ENCODE results near the gene HIGD1C.
"Not testable (repeated sequence)": the region's sequence is repeated elsewhere in the genome, so short reads cannot be mapped to it uniquely, and the experiment has no call there.

Gene HIGD1C

DNA sequence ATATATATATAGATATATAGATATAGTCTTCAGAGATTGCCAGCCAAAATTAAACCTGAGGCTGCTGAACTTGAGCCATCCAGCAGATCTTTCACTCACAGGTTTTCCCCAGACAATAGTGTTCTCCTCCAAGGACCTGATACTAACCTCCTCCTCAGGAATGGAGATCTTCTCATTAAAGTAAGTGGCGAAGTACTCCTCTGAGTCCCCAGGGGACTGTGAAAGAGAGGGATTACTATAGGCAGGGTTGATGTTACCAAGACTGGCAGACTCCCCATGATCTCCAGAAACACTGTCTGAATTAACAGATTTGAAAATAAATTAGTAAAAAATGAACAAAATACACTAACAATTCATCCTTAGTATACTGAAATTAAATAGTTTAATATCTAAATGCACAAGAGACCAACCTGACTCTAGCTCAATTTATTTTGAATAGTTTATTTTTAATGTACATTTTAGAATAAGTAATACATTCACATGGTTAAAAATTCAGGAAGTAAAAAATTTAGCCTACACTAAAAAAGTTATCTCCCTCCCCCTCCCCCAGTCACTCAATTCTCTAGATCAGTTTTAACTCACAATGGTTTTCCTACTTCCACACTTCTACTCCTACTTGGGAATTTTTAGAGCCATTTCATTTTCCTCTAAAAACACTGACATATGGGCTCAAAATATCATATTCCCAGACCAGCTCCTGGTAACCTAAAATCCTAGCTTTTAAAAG lies 56.1 kb downstream of the HIGD1C start:
- TF ChIP-seq, protein P1, sequence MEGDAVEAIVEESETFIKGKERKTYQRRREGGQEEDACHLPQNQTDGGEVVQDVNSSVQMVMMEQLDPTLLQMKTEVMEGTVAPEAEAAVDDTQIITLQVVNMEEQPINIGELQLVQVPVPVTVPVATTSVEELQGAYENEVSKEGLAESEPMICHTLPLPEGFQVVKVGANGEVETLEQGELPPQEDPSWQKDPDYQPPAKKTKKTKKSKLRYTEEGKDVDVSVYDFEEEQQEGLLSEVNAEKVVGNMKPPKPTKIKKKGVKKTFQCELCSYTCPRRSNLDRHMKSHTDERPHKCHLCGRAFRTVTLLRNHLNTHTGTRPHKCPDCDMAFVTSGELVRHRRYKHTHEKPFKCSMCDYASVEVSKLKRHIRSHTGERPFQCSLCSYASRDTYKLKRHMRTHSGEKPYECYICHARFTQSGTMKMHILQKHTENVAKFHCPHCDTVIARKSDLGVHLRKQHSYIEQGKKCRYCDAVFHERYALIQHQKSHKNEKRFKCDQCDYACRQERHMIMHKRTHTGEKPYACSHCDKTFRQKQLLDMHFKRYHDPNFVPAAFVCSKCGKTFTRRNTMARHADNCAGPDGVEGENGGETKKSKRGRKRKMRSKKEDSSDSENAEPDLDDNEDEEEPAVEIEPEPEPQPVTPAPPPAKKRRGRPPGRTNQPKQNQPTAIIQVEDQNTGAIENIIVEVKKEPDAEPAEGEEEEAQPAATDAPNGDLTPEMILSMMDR (IDR thresholded peaks at IDR 0.05; ENCODE audit: low read depth, low read length), result no peak

DNA sequence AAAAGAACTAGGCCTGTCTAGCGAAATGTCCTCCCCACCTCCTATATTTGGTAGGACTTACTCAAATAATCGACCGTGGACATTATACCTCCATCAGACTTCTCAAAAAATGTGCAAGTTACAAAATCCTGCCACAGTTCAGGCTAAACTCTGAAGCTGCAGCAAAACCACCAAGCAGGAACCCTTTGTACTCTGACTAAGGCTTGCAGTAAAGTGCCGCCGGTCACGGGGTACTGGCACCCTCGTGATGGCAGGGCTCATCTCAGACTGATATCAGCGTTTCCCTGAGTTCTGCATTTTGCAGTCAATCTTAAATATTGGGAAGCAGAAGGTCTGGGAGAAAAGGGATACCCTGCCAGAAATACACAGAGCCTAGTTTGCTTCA lies 56.7 kb downstream of the HIGD1C start:
- TF ChIP-seq, protein P1 (IDR thresholded peaks at IDR 0.05; ENCODE audit: low read depth, low read length), result no peak
- H3K4me3 ChIP-seq (ENCODE audit: low read depth, low read length), result no peak overlapping the region

More for the DNA sequence above, 56.1 kb downstream of the HIGD1C start:
- no peak overlapping the region for H3K4me3 ChIP-seq (ENCODE audit: low read depth, low read length)

DNA sequence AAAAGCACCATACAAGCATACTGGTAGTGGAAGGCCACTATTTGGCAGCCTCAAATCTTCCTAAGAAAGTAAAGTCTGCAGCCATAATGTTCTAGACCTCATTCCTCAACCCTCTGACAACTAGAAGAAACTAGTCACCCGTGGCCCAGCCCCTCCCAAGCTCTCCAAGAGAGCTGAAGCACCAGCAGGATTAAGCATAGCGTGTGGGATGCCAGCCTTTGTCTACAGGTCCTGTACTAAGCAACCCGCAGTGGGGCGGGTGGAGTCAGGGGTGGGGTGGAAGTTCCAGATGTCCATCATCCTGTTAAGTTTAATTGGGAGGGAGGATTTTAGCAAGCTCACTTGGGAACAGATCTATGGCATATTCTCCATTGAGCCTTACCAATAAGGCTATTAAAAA lies 59.6 kb downstream of the HIGD1C start:
- TF ChIP-seq, protein P1 (IDR thresholded peaks at IDR 0.05; ENCODE audit: low read depth, low read length), result no peak
- H3K4me3 ChIP-seq (ENCODE audit: low read depth, low read length), result no peak overlapping the region

DNA sequence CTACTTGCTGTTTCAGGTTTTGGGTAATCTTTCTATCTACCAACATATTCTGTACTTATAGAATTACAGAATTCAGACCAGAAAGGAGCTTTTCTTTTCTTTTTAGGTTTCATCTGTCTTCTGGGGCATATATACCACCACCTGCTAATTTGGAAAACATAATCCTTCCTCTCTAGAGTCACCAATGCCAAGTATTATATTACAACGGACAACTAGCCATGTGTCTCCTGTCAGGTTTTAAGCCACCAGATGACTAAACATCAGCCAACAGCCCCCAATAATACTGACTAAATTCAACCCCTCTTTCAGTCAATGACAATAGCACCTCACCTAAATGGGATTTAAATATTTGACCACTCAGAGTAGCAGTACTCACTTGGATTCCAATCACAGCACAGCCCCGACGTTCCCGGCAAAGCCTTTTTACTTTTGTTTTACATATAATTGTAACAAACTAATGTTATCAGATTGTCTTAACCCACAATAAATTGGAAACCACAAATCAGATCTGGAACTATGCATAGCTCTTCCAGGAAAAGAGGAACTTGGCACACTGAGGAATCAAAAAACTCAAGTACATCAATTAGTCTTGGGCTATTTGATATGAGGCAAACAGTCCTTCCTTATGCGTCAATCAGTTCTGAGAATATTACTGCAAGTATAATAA lies 60.4 kb downstream of the HIGD1C start:
- no peak overlapping the region for H3K4me3 ChIP-seq (ENCODE audit: low read depth, low read length)
- TF ChIP-seq, protein P1 (IDR thresholded peaks at IDR 0.05; ENCODE audit: low read depth, low read length), result no peak

DNA sequence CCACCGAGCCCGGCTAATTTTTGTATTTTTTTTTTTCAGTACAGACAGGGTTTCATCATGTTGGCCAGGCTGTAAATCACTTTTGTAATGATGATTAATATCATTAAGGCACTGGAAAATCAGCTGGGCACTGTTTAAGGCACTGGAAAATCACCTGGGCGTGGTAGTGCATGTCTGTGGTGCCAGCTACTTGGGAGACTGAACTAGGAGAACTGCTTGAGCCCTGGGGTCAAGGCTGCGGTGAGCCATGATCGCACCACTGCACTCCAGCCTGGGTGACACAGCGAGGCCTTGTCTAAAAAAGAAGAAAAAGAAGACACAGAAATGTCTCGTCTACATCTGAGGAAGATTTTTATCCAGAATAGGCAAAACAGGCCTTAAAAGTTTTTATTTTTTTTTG lies 61.1 kb downstream of the HIGD1C start:
- H3K4me3 ChIP-seq (ENCODE audit: low read depth, low read length), result no peak overlapping the region
- TF ChIP-seq, protein P1 (IDR thresholded peaks at IDR 0.05; ENCODE audit: low read depth, low read length), result no peak

DNA sequence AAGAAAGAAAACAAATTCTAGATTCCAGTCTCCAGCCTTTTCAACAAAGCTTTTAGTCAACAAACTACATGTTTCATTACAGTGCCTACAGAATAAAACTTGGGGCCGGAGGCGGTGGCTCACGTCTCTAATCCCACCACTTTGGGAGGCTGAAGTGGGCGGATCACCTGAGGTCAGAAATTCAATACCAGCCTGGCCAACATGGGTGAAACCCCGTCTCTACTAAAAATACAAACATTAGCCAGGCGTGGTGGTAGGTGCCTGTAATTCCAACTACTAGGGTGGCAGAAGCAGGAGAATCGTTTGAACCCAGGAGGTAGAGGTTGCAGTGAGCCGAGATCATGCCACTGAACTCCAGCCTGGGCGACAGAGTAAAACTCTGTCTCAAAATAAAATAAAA lies 62.1 kb downstream of the HIGD1C start:
- not testable (repeated sequence) for H3K4me3 ChIP-seq (ENCODE audit: low read depth, low read length)

DNA sequence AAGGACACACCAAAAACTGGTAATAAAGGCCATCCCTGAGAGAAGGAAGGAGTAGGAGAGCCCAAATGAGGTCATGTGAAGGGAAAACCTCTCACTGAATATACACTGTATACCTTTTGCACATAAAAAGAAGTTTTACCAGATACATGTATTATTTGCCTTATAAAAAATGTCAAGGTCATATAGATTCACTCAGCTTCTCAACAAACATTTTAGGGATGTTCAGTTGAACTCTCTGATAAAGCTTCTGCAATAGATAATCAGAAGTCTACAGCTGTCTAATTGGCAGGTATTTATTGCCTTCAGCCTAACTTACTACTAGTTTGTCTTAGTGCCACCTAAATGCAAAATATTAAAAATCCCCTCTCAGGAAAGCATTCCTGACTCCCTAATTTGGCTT lies 65.1 kb downstream of the HIGD1C start:
- TF ChIP-seq, protein P1 (IDR thresholded peaks at IDR 0.05; ENCODE audit: low read depth, low read length), result no peak

More for the DNA sequence above, 65.1 kb downstream of the HIGD1C start:
- H3K4me3 ChIP-seq (ENCODE audit: low read depth, low read length), result no peak overlapping the region
